Fibroblast of skin of left quadriceps (primary cell): ENCODE results near the gene SMG9.
"Not testable (repeated sequence)": the region's sequence is repeated elsewhere in the genome, so short reads cannot be mapped to it uniquely, and the experiment has no call there.

Experiments
- DNase-seq, 2 experiments: peaks; one replicate each; pipeline ENCODE4 v3.0.0-alpha.2; 2013; ENCODE audit warnings: low read depth in 2 of 2

The SMG9 gene

DNA sequence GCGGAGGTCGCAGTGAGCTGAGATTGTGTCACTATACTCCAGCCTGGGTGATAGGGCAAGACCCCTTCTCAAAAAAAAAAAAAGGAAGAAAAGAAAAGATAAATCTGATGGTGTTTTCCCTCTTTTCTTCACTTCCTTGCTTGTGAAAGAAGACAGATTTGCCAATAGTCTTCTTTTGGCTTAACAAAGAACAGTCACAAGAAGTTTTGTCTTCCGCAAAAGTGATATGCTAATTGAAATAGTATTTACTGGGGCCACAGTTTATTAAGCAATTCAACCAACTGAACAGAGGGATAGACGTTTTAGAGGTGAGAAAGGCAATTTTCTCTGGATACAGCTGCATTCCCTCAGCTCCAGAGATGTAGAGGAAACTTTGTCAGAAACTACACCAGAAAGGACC, 61.9 kb downstream of the SMG9 start:
- no peak for DNase-seq

DNA sequence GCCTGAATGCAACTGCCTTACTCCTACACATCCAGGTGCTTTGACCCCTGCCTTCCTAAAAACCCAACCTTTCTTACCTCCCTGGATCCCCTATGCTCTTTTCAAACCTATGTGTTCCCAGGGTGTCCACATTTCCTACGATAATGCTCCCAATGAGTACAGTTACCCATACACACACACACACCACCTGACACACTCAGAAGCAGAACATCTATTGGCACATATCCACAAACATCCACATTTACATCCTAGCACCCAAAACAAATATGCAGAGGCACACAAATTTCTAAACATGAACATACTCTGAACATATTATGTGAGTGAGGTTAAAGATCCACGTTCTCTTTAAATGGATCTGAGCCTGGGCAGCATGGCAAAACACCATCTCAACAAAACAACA, 62.4 kb downstream of the SMG9 start:
- no peak for DNase-seq

DNA sequence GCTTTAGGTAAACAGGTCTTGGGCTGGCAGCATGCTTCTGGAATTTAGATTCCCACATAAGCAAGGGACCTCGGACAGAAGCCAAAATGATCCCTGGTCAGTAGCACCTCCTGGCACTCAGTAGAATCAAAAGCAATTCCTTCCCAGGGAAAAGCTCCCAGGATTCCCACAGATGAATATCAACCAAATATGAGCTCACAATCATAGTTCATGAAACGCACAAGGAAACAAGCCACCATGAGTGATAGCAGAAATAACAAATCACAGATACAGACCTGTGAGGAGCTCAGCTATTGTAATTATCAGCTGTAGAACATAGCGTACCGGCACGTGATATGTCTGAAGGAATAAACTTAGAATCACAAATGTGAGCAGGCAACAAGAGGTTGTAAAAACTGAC, 63.0 kb downstream of the SMG9 start:
- no peak for DNase-seq

DNA sequence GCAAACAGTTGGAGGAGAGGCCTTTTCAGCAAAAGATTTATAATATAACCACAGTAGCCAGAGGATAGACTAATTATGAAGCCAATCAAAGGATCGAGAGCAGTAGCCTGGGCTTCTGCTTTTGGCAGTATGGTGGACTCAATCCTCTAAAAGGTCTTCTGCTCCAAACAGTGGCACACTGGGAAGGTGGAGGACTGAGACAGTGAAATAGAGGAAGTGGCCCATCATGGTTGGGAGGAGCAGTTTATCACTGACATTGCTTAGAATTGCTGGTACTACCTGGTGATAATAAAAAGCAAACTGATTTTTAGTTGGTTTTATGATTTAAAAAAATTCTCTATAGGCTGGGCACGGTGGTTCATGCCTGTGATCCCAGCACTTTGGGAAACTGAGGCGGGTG, 63.9 kb downstream of the SMG9 start:
- DNase-seq, result no peak

DNA sequence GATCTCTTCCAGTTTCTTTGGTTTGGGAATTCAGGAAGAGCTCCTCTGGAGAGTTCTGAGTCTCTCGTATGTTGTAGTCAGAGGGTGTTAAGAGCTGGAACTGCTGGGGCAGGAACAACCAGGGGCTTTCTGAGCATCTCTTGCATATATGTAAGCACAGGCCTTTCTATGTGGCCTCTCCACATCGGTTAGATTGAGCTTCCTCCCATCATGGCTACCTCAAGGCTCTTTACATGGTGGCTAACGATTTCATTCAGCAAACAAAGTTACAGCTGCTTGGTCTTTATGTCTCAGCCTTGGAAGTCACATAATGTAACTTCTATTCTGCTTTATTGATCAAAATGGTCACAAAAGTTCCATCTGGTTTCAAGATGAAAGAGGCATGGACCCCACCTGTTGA, 64.3 kb downstream of the SMG9 start:
- DNase-seq, result no peak

DNA sequence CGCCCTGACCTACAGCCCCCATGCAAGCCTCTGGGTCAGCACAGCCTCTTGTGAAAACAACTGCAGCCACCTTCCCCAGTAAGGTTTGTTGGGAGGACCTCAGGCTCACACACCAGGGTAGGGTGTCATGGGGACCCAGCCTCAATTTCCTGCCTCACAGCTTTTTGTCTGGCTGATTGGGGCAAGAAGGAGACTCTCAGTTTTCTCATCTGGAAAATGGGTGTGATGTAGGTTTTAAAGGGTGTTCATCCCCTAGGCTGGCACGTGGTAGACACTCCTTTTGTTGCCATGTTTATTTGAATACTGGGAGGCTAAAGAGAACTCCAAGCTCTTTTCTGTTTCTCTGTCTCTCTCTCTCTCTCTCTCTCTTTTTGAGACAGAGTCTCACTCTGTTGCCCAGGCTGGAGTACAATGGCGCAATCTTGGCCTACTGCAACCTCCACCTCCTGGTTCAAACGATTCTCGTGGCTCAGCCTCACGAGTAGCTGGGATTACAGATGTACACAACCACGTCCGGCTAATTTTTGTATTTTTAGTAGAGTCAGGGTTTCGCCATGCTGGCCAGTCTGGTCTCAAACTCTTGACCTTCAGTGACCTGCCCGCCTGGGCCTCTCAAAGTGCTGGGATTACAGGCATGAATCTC, 66.6 kb downstream of the SMG9 start:
- no peak for DNase-seq

DNA sequence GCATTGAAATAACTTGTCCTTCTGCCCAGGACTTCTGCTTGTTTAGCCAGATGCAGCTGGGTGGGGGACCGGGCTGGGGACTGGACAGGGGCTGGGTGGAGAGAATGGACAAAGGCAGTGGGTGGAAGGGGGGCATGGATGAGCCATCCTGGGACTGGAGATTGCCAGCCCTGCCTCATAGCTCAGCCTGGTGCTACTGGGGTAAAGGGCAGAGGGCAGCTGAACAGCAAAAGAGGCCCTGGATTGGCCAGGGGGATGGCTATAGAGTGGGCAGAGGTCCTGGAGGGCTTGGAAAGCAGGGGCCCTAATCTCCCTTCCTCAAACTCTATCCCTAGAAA, 67.1 kb downstream of the SMG9 start:
- DNase-seq, result no peak

DNA sequence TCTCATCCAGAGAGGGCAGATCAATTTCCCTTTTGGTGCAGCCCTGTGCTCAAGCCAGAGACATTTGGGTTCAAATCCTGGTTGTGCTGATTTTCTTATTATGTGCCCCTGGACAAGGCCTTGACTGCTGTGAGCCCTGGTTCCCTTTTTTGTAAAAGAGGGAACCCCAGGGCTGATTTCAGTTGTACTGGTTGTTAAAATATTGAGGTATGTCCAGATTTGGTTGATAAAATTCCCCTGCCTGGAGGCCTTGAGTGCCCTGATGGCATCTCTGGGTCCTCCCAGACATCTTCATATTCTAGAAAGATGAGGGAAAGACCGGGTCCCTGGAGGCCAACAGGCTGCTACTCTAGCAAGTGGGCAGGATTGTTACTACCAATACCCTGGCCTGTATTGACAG, 70.4 kb downstream of the SMG9 start:
- no peak for DNase-seq

DNA sequence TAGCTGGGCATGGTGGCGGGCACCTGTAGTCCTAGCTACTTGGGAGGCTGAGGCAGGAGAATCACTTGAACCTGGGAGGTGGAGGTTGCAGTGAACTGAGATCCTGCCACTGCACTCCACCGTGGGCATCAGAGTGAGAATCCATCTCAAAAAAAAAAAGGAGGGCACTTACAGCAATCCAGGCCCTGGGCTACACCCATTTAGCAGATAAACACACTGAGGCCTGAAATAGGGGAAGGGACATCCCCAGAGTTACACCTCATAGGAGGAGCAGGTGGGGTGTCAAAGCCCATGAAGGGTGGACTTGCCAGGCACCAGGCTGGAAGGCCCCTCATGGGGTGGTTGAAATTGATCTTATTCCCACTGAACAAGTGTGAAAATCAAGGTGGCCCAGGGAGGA, 70.9 kb downstream of the SMG9 start:
- no peak for DNase-seq

DNA sequence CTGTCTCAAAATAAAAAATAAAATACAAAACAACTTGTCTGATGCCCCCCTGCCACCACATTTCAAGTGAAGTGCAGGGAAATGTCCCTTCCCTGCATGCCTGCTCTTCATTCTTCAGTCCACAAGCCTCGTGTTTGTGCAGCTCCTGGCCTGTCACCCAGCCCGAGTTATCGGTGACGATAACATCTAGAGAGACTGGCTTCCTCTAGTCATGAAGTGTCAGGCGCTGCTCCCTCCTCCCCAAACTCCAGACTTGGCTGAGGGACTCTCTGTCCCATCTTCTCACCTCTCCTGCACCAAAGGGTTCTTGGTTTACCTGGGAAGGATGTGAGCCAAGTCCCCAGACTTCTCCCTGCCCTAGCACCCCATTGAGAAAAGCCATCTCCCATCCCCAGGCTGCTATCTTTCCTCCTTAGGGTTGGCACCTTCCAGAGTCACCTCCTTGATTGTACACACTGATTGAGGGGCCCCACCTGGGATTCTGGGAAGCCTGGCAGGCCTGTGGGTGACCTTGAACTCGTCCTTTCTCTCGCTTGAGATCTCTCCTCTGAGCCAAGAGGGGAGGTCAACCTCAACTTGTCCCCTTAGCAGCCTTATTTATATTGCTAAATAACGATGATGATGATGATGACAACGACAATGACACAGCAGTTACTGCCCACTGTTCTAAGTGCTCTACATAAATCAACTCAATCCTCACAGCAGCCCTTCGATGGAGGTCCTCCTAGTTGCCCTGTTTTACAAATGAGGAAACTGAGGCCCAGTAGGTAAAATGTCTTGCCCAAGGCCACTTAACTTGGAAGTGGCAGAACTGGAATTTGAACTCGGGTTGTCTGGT, 71.7 kb downstream of the SMG9 start:
- DNase-seq, result no peak

DNA sequence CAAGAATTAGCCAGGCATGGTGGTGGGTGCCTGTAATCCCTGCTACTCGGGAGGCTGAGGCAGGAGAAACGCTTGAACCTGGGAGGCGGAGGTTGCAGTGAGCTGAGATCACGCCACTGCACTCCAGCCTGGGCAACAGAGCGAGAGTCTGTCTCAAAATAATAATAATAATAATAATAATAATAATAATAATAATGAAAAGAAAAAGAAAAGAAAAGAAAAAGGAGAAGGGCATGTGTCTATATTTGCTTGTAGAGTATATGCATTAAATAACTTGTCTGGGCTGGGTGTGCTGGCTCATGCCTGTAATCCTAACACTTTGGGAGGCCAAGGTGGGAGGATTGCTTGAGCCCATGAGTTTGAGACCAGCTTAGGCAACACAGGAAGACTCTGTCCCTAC, 72.5 kb downstream of the SMG9 start:
- DNase-seq, result not testable (repeated sequence)

DNA sequence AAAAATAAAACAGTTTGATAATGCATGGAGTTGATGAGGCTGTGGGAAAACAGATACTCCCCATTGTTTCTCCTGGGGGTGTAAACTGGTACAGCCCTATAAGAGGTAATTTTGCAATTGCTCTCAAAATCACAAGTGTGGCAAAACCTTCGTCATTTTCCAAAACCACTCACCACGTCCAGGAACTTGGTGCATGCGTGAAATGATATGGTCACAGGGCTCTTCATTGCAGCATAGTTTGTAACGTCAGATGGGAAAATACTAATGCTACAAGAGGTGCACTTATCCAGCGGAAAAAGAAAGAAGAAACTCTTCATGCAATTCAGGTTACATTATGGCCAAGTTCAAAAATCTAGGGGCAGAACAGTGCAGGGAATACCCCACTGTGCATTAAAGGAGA, 72.9 kb downstream of the SMG9 start:
- DNase-seq, result no peak

DNA sequence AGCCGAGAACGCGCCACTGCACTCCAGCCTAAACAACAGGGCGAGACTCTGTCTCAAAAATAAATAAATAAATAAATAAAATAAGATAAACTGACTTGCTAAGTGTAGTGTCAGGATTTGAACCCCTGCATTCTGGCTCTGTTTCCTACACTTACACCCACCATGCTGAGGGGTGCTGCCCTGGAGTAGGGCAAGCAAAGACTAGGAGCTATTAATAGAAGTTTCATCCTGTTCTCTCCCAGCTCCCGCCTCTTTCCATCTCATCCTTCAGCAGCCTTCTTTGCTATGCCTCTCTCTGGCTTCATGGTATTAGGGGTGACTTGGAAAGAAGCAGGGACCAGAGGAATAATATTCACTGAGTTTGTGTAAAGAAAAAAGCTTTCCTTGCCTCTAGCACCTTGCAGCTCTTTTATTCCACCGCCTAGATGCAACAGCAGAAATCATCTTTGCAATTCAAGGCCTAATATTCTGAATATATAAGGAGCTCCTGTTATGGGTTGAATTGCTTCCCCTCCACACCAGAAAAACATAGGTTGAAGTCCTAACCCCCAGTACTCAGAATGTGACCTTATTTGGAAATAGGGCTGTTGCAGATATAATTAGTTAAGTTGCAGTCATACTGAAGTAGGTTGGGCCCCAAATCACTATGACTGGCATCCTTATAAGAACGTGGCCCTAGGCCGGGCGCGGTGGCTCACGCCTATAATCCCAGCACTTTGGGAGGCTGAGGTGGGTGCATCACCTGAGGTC, 76.1 kb downstream of the SMG9 start:
- DNase-seq, result no peak
